ENCODE data around the gene KCNMB2.
"Not testable (repeated sequence)": the region's sequence is repeated elsewhere in the genome, so short reads cannot be mapped to it uniquely, and the experiment has no call there.

KCNMB2 gene

GRCh38 chr3:178706411-178706810 is 170.2 kb downstream of the KCNMB2 start:
- no peak for DNase-seq

GRCh38 chr3:178707311-178708031 is 171.2 kb downstream of the KCNMB2 start:
- no peak for DNase-seq

GRCh38 chr3:178709051-178709450 is 172.8 kb downstream of the KCNMB2 start:
- DNase-seq: no peak

- DNase-seq: no peak
Measured at GRCh38 chr3:178711753-178712152, 175.5 kb downstream of the KCNMB2 start.

- no peak for DNase-seq
Measured at GRCh38 chr3:178712247-178712646, 176.0 kb downstream of the KCNMB2 start.

- DNase-seq: no peak
Measured at GRCh38 chr3:178714925-178715832, 178.9 kb downstream of the KCNMB2 start.

GRCh38 chr3:178718995-178719635 is 182.9 kb downstream of the KCNMB2 start:
- DNase-seq: no peak

GRCh38 chr3:178732824-178733223 is 196.6 kb downstream of the KCNMB2 start:
- no peak for DNase-seq

GRCh38 chr3:178735032-178735674 is 198.9 kb downstream of the KCNMB2 start:
- no peak for DNase-seq

- DNase-seq: no peak
Measured at GRCh38 chr3:178736300-178736699, 200.1 kb downstream of the KCNMB2 start.

- DNase-seq: no peak
Measured at GRCh38 chr3:178739720-178740119, 203.5 kb downstream of the KCNMB2 start.

GRCh38 chr3:178741020-178741419 is 204.8 kb downstream of the KCNMB2 start:
- no peak for DNase-seq

GRCh38 chr3:178743297-178743696 is 207.1 kb downstream of the KCNMB2 start:
- no peak for DNase-seq

GRCh38 chr3:178745861-178746655 is 209.8 kb downstream of the KCNMB2 start:
- not testable (repeated sequence) for DNase-seq

- no peak for DNase-seq
Measured at GRCh38 chr3:178748874-178749273, 212.6 kb downstream of the KCNMB2 start.

GRCh38 chr3:178749471-178749870 is 213.2 kb downstream of the KCNMB2 start:
- DNase-seq: no peak

GRCh38 chr3:178750639-178751300 is 214.5 kb downstream of the KCNMB2 start:
- no peak for DNase-seq

GRCh38 chr3:178752843-178753242 is 216.6 kb downstream of the KCNMB2 start:
- DNase-seq: no peak

- no peak for DNase-seq
Measured at GRCh38 chr3:178754852-178755510, 218.7 kb downstream of the KCNMB2 start.

- no peak for DNase-seq
Measured at GRCh38 chr3:178761024-178761423, 224.8 kb downstream of the KCNMB2 start.

GRCh38 chr3:178761461-178761860 is 225.2 kb downstream of the KCNMB2 start:
- no peak for DNase-seq
